Measurements from ENCODE around the gene DNAJC1.
"Not testable (repeated sequence)": the region's sequence is repeated elsewhere in the genome, so short reads cannot be mapped to it uniquely, and the experiment has no call there.

The DNAJC1 gene

DNA sequence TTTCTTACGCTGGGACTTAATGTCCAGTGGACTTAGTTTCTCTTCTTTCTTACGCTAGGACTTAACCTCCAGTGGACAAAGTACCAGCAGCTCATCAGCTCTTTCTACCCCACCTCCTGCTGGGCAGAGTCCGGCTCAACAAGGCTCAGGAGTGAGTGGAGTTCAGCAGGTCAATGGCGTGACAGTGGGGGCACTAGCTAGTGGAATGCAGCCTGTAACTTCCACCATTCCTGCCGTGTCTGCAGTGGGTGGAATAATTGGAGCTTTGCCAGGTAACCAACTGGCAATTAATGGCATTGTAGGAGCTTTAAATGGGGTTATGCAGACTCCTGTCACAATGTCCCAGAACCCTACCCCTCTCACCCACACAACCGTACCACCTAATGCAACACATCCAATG lies 269.8 kb downstream of the DNAJC1 start:
- FAIRE-seq = no peak
- no peak for TF ChIP-seq POLR2A (IDR thresholded peaks at IDR 0.05; ENCODE audit: low read depth, low read length)

DNA sequence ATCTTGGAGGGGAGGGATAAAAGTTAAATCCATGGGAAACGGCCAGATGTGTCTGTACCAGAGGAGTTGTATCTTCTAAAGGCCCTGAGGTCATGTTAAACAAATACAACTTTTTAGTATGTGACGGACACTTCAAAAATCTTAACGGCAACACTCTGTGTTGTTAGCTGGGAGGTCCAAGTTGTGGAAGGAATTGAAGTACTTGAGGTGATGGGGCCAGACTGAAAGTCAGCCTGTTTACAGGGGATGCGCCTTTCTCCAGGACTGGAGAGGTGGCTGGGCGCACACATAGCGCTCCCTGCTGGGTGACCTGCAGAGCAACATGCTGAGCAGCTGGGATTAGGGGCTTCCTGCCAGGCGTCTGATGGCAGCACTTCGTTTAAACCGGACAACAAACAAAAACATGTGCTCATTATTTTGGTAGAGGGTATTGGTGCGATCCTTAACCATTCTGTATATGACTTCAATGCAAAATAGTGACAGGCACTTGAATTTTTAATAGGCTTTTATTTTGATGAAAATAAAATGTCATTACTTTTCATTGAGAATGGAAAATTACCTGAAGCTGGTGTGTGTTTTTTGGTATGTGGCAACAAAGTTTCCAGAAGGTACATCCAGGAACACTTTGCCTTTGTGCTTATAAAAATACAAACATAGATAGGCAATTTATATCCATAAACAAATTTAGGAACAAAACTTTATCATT lies 271.3 kb downstream of the DNAJC1 start:
- DNase-seq (ENCODE audit: insufficient read length, low spot score) (peak; percentile 30), FAIRE-seq (peak; percentile 75)
- TF ChIP-seq POLR2A (IDR thresholded peaks at IDR 0.05; ENCODE audit: low read depth, low read length) = no peak

More for the DNA sequence above, 269.8 kb downstream of the DNAJC1 start:
- DNase-seq (ENCODE audit: insufficient read length, low spot score) = no peak

DNA sequence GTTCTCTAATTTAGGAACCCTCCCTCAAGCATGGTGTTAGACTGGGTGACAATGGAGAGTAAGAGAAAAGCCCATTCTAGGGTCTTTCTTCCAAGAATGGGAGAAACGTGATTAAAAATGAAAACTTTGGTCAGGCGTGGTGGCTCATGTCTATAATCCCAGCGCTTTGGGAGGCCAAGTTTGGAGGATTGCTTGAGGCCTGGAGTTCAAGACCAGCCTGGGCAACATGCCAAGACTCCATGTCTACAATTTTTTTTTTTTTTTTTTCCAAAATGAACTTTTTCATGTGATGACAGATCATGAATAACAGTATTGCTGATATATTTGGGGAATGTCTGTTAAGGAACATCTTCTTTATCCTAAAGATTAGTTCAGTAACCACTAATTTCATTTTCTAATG lies 274.9 kb downstream of the DNAJC1 start:
- DNase-seq (ENCODE audit: insufficient read length, low spot score) (no peak), FAIRE-seq (no peak)
- no peak for TF ChIP-seq POLR2A (IDR thresholded peaks at IDR 0.05; ENCODE audit: low read depth, low read length)

DNA sequence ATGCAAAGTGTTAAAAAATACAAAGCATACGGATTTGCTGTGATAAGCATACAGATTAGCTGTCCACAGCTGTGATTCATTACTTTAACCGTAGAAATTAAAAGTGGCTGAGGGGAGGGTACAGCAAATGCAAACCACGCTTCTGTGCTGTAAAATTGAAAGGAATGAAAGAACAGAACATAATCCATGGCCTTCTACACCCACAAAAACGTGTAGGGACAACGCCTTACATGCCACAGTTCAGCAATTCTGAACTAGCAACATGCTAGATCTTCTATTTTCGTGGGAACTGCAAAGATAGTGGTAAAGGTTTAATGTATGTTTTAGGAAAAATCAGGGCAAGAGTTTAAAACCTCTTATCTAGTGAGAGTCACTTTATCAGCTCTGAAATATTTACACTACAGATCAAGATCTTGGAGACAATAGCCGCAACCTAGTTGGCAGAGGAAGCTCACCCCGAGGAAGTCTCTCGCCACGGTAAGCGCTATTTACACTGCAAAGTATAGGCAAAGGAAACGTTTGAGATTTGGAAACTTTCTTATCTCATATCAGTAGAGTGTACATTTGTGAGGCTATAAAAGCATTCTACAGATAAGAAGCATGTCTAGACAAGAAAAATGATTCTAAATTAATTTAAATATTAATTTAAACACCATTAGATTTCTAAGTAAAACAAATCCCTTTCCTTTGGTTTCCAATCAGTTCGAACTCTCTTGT lies 275.9 kb downstream of the DNAJC1 start:
- DNase-seq (ENCODE audit: insufficient read length, low spot score) = no peak
- no peak for FAIRE-seq
- TF ChIP-seq POLR2A (IDR thresholded peaks at IDR 0.05; ENCODE audit: low read depth, low read length) = no peak

DNA sequence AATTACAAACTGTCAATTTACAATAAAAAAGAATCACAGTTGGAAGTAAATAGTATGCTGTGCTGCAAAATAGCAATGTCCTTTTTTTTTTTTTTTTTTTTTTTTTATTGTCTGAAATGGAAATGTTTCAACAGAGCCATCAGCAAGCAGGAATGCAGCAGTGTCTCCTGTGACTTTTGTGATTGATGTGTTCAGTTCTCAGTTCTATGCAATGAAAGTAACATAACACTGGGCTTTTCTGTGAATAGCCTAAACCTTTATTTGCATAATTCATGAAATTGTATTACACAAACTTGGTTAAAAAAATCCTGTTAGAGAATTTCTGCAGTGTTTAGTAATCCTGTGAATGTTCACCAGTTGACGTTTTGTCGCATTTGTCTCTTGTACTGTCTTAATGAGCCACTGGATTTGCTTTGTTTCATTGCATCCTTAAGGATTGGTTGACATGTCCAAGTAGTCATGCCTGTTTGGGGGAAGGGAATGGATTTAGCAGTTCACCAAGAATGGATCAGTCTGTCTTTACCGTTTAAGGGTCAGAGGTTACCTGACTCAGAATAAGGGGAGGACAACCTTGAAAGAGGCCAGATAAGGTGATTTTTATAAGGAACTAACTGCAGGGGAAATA lies 276.8 kb downstream of the DNAJC1 start:
- peak; percentile 85 for FAIRE-seq
- no peak for TF ChIP-seq POLR2A (IDR thresholded peaks at IDR 0.05; ENCODE audit: low read depth, low read length)
- no peak for DNase-seq (ENCODE audit: insufficient read length, low spot score)

DNA sequence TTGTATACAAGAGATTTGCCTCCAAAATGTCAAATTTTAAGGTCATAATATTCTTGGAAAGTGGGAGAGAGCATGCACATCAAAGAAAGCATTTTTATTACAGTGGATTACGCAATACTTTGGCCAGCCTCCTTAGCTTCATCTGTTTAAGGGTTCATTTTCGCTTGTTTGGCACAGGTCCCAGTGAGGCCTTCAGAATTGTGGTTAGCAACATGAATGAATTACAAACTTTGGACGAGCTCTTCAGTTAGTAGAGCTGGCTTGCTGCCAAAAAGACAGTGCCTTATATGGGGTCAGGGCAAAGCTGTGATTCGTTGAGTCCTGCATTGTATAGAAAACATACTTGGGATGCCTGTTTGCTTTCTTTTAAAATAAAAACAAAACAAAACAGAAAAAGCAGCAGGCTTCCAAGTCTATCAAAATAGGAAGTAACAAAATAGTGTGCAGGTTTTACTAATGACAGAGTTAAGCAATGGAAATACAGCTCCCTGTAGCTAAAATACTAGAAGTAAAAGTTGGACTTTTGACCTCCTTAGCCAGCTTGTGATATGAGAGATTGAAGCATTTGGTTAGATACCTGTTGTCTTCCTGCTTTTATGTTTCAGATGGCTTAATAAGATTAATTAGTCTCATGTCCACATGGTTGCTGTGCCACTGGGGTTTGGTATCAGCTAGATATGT lies 278.7 kb downstream of the DNAJC1 start:
- FAIRE-seq = peak; percentile 100
- peak; percentile 47 for DNase-seq (ENCODE audit: insufficient read length, low spot score)
- no peak for TF ChIP-seq POLR2A (IDR thresholded peaks at IDR 0.05; ENCODE audit: low read depth, low read length)

DNA sequence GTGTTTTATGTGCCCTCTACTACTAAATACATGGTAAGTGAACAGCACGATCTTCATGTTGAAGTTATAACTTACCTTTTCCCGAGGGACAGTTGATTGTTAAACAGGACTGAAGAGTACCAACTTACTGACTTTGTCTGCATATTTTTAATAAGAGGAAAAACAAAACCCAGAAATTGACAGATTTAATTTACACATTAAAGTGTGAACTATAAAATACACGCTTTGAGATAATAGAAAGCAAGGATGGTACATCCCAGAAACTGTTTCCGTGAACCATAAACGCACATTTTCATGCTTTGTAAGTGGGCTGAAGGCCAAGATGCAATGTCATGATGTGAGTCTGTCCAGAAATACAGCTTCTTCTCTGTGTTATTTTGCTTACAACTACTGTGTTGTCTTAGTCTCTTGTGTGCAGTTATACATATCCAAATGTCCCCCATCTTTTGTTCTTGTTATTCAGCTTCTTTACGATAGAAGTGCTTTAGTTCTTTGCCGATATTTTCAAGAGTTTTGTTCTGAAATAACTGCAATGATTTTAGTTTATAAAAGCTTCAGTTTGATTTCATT lies 279.4 kb downstream of the DNAJC1 start:
- no peak for TF ChIP-seq POLR2A (IDR thresholded peaks at IDR 0.05; ENCODE audit: low read depth, low read length)
- DNase-seq (ENCODE audit: insufficient read length, low spot score) = no peak
- FAIRE-seq = no peak

DNA sequence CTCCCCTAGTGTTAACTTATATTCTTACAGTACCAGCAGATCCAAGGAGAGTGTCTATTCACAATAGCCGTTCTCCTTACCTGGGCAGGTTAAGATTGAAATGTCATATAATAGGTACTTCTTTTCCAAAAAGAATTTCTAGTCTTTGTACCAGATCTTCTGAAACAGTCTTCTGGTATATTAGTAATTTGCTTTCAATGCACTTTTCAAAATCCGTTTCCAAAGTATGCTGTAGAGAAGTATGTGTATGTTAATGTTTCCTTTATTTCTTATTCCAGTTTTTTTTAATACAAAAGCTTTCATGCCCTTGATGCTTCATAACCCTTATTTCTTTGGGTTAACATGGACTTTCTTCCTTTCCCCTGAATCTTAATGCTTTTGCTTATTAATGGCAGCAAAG lies 281.3 kb downstream of the DNAJC1 start:
- FAIRE-seq = no peak

DNA sequence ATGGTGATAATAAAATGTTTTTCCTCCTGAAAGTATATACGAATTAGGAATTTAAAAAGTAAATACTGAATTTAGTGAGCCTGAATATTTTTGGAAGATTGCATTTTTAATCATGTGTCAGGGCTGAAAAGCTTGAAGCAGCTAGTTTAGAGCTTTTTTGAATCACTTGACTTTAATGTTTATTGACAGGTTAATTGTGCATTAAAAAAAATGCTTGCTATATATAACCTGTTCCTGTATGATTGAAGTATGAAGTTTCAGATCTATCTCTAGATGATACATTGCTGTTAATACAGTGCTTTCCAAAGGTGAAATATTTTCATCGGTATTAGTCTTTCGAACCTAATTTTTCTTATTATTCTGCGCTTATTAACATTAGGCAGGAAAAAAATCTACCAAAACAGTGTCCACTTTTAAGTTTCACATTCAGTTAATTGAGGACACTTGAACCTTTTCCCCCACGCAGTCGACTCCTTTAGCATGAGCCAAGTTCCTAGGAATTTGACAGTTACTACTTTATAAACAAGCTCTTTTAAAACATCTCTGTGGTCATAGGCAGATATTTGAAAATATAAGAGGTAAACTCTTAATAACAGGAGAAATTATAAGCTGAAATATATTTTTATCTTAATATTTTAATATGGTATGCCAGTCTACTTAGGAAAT lies 282.4 kb downstream of the DNAJC1 start:
- TF ChIP-seq POLR2A (IDR thresholded peaks at IDR 0.05; ENCODE audit: low read depth, low read length) = no peak
- DNase-seq (ENCODE audit: insufficient read length, low spot score) = no peak
- peak; percentile 6 for FAIRE-seq

More for the DNA sequence above, 281.3 kb downstream of the DNAJC1 start:
- no peak for DNase-seq (ENCODE audit: insufficient read length, low spot score)
- TF ChIP-seq POLR2A (IDR thresholded peaks at IDR 0.05; ENCODE audit: low read depth, low read length) = no peak

DNA sequence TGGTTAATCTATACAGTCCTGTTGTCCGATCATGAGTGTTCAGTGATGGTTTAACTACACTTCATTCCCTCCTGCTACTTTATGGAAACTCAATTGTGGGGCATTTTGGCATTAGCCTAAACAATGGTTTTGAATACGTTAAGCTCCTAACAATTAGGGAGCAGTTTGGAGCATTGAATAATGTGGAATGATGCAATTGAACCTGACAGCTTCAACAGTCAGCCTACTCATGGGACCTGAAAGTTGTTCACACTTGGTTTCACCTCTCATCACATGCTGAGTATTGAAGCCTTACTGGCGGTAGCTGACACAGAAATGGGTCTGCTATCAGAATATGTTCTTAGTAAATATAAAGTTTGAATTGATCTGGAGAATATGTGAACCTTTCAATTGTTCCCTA lies 283.4 kb downstream of the DNAJC1 start:
- FAIRE-seq = peak; percentile 66
- TF ChIP-seq POLR2A (IDR thresholded peaks at IDR 0.05; ENCODE audit: low read depth, low read length) = no peak

DNA sequence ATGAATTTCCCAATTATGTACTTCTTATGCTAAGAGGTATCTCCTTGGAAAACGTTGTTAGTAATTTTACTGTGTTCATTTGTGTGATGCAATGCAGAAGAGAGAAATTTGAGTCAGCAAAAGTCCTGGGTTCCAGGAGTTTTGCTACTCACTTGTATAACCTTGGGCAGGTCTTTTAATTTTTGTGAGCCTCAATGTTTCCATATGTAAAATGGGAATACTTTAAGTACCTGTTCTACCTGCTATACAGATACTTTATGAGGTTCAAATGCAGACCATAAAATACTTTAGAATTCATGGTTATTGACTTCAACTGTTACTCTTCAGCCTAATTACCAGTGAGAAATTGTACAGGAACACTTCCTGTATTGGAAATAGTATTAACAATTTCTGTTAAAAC lies 284.0 kb downstream of the DNAJC1 start:
- TF ChIP-seq POLR2A (IDR thresholded peaks at IDR 0.05; ENCODE audit: low read depth, low read length) = no peak
- DNase-seq (ENCODE audit: insufficient read length, low spot score) (no peak), FAIRE-seq (no peak)

More for the DNA sequence above, 283.4 kb downstream of the DNAJC1 start:
- DNase-seq (ENCODE audit: insufficient read length, low spot score) = no peak

DNA sequence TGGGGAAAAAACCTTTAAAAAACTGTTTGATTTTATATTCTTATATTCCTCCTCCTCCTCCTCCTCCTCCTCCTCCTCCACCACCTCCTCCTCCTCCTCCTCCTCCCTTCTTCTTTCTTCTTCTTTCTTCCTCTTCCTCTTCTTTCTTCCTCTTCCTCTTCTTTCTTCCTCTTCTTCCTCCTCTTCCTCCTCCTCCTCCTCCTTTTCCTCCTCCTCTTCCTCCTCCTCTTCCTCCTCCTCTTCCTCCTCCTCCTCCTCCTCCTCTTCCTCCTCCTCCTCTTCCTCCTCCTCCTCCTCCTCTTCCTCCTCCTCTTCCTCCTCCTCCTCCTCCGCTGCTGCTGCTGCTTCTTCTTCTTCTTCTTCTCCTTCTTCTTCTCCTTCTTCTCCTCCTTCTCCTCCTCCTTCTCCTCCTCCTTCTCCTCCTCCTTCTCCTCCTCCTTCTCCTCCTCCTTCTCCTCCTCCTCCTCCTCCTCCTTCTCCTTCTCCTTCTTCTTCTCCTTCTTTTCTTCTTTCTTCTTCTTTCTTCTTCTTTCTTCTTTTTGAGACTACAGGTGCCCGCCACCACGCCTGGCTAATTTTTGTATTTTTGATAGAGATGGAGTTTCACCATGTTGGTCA lies 286.0 kb downstream of the DNAJC1 start:
- DNase-seq (ENCODE audit: insufficient read length, low spot score); FAIRE-seq: not testable (repeated sequence)

Data from H54 (cell line).